ENCODE results near the gene SNTG2.

Gene SNTG2

GRCh38 chr2:1187189-1187588 is 236.5 kb downstream of the SNTG2 start:
- no peak for DNase-seq
- TF ChIP-seq CTCF (IDR thresholded peaks at IDR 0.05; ENCODE audit: low read depth, low read length): no peak
- no peak overlapping the region for H3K27ac ChIP-seq

GRCh38 chr2:1192121-1192520 is 241.5 kb downstream of the SNTG2 start:
- Histone ChIP-seq H3K27ac (no peak overlapping the region), H3K4me3 (ENCODE audit: low read depth, low read length) (no peak overlapping the region), H3K9me3 (ENCODE audit: severe bottlenecking) (peaks cover 3% of the 10 kb centered on the region), H3K27me3 (ENCODE audit: insufficient read depth, low read depth, severe bottlenecking) (no peaks in the 10 kb centered on the region), H3K36me3 (no peaks in the 10 kb centered on the region)
- no peak for TF ChIP-seq CTCF (IDR thresholded peaks at IDR 0.05; ENCODE audit: low read depth, low read length)
- DNase-seq: no peak

More at GRCh38 chr2:1187189-1187588, 236.5 kb downstream of the SNTG2 start:
- peaks cover 6% of the 10 kb centered on the region for H3K9me3 ChIP-seq (ENCODE audit: severe bottlenecking)
- no peak overlapping the region for H3K4me3 ChIP-seq (ENCODE audit: low read depth, low read length)
- H3K27me3 ChIP-seq (ENCODE audit: insufficient read depth, low read depth, severe bottlenecking): no peaks in the 10 kb centered on the region
- no peaks in the 10 kb centered on the region for H3K36me3 ChIP-seq

- no peaks in the 10 kb centered on the region for H3K27me3 ChIP-seq (ENCODE audit: insufficient read depth, low read depth, severe bottlenecking)
- H3K36me3 ChIP-seq: no peaks in the 10 kb centered on the region
- no peak overlapping the region for H3K4me3 ChIP-seq (ENCODE audit: low read depth, low read length)
- no peak for DNase-seq
- peaks cover 3% of the 10 kb centered on the region for H3K9me3 ChIP-seq (ENCODE audit: severe bottlenecking)
- H3K27ac ChIP-seq: no peak overlapping the region
- TF ChIP-seq CTCF (IDR thresholded peaks at IDR 0.05; ENCODE audit: low read depth, low read length): no peak
Measured at GRCh38 chr2:1193801-1194200, 243.2 kb downstream of the SNTG2 start.

- Histone ChIP-seq H3K27me3 (ENCODE audit: insufficient read depth, low read depth, severe bottlenecking) (no peaks in the 10 kb centered on the region), H3K4me3 (ENCODE audit: low read depth, low read length) (no peak overlapping the region), H3K36me3 (no peaks in the 10 kb centered on the region), H3K27ac (no peak overlapping the region), H3K9me3 (ENCODE audit: severe bottlenecking) (no peaks in the 10 kb centered on the region)
- no peak for DNase-seq
- no peak for TF ChIP-seq CTCF (IDR thresholded peaks at IDR 0.05; ENCODE audit: low read depth, low read length)
Measured at GRCh38 chr2:1203772-1204171, 253.1 kb downstream of the SNTG2 start.

- no peak for TF ChIP-seq CTCF (IDR thresholded peaks at IDR 0.05; ENCODE audit: low read depth, low read length)
- H3K36me3 ChIP-seq: no peaks in the 10 kb centered on the region
Measured at GRCh38 chr2:1205853-1206252, 255.2 kb downstream of the SNTG2 start.

GRCh38 chr2:1207962-1208510 is 257.4 kb downstream of the SNTG2 start:
- Histone ChIP-seq H3K27ac (no peak overlapping the region), H3K9me3 (ENCODE audit: severe bottlenecking) (no peaks in the 10 kb centered on the region), H3K27me3 (ENCODE audit: insufficient read depth, low read depth, severe bottlenecking) (no peaks in the 10 kb centered on the region), H3K4me3 (ENCODE audit: low read depth, low read length) (no peak overlapping the region), H3K36me3 (no peaks in the 10 kb centered on the region)
- no peak for DNase-seq
- no peak for TF ChIP-seq CTCF (IDR thresholded peaks at IDR 0.05; ENCODE audit: low read depth, low read length)

More at GRCh38 chr2:1205853-1206252, 255.2 kb downstream of the SNTG2 start:
- H3K27me3 ChIP-seq (ENCODE audit: insufficient read depth, low read depth, severe bottlenecking): no peaks in the 10 kb centered on the region
- no peak for DNase-seq
- H3K4me3 ChIP-seq (ENCODE audit: low read depth, low read length): no peak overlapping the region
- no peak overlapping the region for H3K27ac ChIP-seq
- H3K9me3 ChIP-seq (ENCODE audit: severe bottlenecking): no peaks in the 10 kb centered on the region

Measured in WERI-Rb-1 (cell line).